OCI-LY7 (cell line): ENCODE measurements around the gene ORC2.

Experiments
- EZH2phosphoT487 ChIP-seq: fragments of 200-600 bp; sonication (generic); IDR thresholded peaks from 2 replicates; pipeline ENCODE4 v1.6.1; 2018; ENCODE audit warnings: low read depth, borderline replicate concordance, mild to moderate bottlenecking, mixed run types, antibody characterized with exemption, low read length, moderate library complexity, mixed read lengths
- TF ChIP-seq, protein P1 (sequence below): fragments of 200-600 bp; sonication (generic); conservative IDR thresholded peaks from 2 replicates; pipeline ENCODE4 v1.5.1; 2014; ENCODE audit warnings: mild to moderate bottlenecking, antibody characterized with exemption, low read length, moderate library complexity, mixed read lengths

DNA sequence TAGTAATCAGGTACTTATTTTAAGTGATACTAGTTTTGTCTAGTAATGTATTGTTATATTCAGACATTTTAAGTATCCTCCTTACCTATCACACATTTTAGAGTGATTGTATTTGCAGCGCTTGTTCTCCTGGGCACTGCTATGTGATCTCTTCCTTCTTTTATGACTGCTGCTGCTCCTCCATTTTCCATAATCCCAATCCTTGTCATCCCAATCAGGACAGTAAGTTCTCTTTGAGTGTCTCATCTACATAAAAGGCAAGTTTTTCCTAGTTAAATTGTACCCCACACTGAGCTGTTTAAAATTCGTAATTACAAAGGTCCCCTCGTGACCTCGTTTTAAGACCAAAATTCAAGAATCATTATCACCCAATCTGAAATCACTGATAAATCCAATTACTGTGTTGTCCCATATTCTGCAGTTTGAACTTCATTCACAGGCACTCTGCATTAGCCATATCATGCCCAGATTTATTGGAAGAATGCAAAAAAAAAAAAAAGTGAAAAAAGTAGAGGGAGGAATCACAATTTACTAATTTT is 101.8 kb downstream of the ORC2 start:
- TF ChIP-seq, protein P1, sequence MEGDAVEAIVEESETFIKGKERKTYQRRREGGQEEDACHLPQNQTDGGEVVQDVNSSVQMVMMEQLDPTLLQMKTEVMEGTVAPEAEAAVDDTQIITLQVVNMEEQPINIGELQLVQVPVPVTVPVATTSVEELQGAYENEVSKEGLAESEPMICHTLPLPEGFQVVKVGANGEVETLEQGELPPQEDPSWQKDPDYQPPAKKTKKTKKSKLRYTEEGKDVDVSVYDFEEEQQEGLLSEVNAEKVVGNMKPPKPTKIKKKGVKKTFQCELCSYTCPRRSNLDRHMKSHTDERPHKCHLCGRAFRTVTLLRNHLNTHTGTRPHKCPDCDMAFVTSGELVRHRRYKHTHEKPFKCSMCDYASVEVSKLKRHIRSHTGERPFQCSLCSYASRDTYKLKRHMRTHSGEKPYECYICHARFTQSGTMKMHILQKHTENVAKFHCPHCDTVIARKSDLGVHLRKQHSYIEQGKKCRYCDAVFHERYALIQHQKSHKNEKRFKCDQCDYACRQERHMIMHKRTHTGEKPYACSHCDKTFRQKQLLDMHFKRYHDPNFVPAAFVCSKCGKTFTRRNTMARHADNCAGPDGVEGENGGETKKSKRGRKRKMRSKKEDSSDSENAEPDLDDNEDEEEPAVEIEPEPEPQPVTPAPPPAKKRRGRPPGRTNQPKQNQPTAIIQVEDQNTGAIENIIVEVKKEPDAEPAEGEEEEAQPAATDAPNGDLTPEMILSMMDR: no peak
- TF ChIP-seq EZH2phosphoT487: no peak
